Natural killer cell (primary cell): ENCODE results near the gene PCDHGA5. TPM values are rescaled to one million over a fixed set of nuclear protein-coding genes. Genes with fewer than 3 reads are reported as not detected.
"Not testable (repeated sequence)": the region's sequence is repeated elsewhere in the genome, so short reads cannot be mapped to it uniquely, and the experiment has no call there.

Experiments used
- ATAC-seq, 3 donors: fragments of 150-1000 bp in 2 of 3; fragments of 200-7000 bp in 1 of 3; cut with Tn5 transposase; 1 replicate in 1 of 3; 2 replicates in 2 of 3; pipeline ENCODE4 v1.10.0; 2021; ENCODE audit warnings: mild to moderate bottlenecking in 2 of 3, moderate library complexity in 2 of 3
- DNase-seq, 2 donors: peaks; one replicate each; pipeline versions ENCODE4 v3.0.0 to v3.0.0-alpha.2; 2013 to 2021; ENCODE audit warnings: mixed read lengths in 1 of 2
- H3K27ac ChIP-seq: one replicate; pipeline ENCODE4 v1.5.1; 2013; ENCODE audit warnings: mild to moderate bottlenecking, low read length
- H3K27me3 ChIP-seq: one replicate; pipeline ENCODE4 v1.6.1; 2013; ENCODE audit warnings: low read length; ENCODE audit not compliant: control insufficient read depth, insufficient read depth
- H3K36me3 ChIP-seq: one replicate; pipeline ENCODE4 v1.6.1; 2013; ENCODE audit warnings: low read length; ENCODE audit not compliant: control insufficient read depth, insufficient read depth
- H3K4me1 ChIP-seq: one replicate; pipeline ENCODE4 v1.6.1; 2013; ENCODE audit warnings: low read length; ENCODE audit not compliant: control insufficient read depth, insufficient read depth
- H3K4me3 ChIP-seq: one replicate; pipeline ENCODE4 v1.5.1; 2013; ENCODE audit warnings: low read length
- H3K9me3 ChIP-seq: one replicate; pipeline ENCODE4 v1.6.1; 2013; ENCODE audit warnings: low read length; ENCODE audit not compliant: control insufficient read depth, insufficient read depth
- H3K27ac Mint-ChIP-seq, 2 donors: one replicate each; pipeline ENCODE4 v1.8.0; 2022; ENCODE audit warnings: mild to moderate bottlenecking in 2 of 2, mixed read lengths in 2 of 2, moderate library complexity in 1 of 2
- H3K27me3 Mint-ChIP-seq, 2 donors: one replicate each; pipeline ENCODE4 v1.8.0; 2022; ENCODE audit warnings: low read depth in 2 of 2, mixed read lengths in 2 of 2
- H3K36me3 Mint-ChIP-seq: one replicate; pipeline ENCODE4 v1.8.0; 2022; ENCODE audit warnings: mixed read lengths
- H3K4me1 Mint-ChIP-seq, 2 donors: one replicate each; pipeline ENCODE4 v1.8.0; 2022; ENCODE audit warnings: mixed read lengths in 2 of 2
- H3K4me3 Mint-ChIP-seq: one replicate; pipeline ENCODE4 v1.8.0; 2022; ENCODE audit warnings: mild to moderate bottlenecking, moderate library complexity, mixed read lengths
- H3K9me3 Mint-ChIP-seq, 2 donors: one replicate each; pipeline ENCODE4 v1.8.0; 2022; ENCODE audit warnings: mixed read lengths in 2 of 2
- CTCF ChIP-seq: fragments of 200-600 bp; IDR thresholded peaks from one replicate; pipeline ENCODE4 v1.8.0; 2022; ENCODE audit warnings: antibody characterized with exemption
- WGBS: methylation state at CpG from one replicate; pipeline ENCODE4 v1.1.7; 2013; ENCODE audit warnings: missing lambda C conversion rate; ENCODE audit not compliant: insufficient coverage; 5-methylcytosine and 5-hydroxymethylcytosine counted together
- intact Hi-C: fragments of 100-400 bp; cut with micrococcal nuclease; formaldehyde crosslinking; loops from one replicate; pipeline ENCODE4 v1.14.2; 2022
- total RNA-seq, 4 donors: library from RNA; stranded (reverse); fragments of 120-200 nt in 1 of 4; gene quantifications; one replicate each; pipeline versions ENCODE4 v1.2.3 to v1.2.4, GENCODE V29; 2013 to 2022

The PCDHGA5 gene
- total RNA-seq, 3 donors from 2014 or later (not counting 1 experiment from before 2014, with no cell fraction given): 0.12 to 0.30 (median 0.20) TPM

DNA sequence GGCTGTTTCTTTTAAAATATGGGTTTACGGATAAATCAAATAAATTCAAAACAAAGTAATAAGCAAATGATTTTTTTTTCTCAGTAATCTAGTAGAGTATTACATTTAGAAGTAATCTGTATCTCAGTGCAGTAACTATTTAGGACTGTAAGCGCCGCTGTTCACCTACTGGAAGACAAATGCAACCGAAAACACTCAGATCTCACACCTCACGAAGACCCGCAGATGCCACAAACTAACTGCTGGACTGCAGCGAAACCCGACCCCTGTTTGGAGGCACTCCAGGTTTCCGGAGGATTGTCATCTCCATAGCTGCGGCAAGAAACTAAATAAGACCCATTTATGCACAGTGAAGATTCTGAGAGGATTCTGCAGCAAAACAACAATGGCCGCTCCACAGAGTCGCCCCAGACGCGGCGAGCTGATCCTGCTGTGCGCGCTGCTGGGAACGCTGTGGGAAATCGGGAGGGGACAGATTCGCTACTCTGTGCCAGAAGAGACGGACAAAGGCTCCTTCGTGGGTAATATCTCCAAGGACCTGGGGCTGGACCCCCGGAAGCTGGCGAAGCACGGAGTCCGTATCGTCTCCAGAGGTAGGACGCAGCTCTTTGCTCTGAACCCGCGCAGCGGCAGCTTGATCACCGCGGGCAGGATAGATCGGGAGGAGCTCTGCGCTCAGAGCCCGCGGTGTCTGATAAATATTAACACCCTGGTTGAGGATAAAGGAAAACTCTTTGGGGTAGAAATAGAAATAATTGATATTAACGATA, 28.7 kb downstream of the PCDHGA5 start, which contains the start of gene PCDHGA8:
Gene PCDHGA8, plus strand, starts transcription at position 205 of the 770 bp plus-strand sequence. Its CDS starts 181 bp downstream, at position 386.
- Mint-ChIP-seq H3K27me3 (peaks cover 51 to 73% of the 10 kb centered on the region in 2 donors), H3K4me1 (no peaks in the 10 kb centered on the region), H3K36me3 (peaks cover 7% of the 10 kb centered on the region), H3K9me3 (peaks cover 0 to 5% of the 10 kb centered on the region in 2 donors), H3K27ac (no peak within 1 kb of the TSS), H3K4me3 (peak within 1 kb of the TSS; percentile 71)
- no peak within 1 kb of the TSS for H3K27ac ChIP-seq
- no peaks in the 10 kb centered on the region for H3K4me1 ChIP-seq
- DNase-seq (no peak), ATAC-seq (peak in 2 of 3 donors; percentile 47 to 58)
- H3K4me3 ChIP-seq: no peak within 1 kb of the TSS
- no peaks in the 10 kb centered on the region for H3K36me3 ChIP-seq
- peaks cover 63% of the 10 kb centered on the region for H3K27me3 ChIP-seq
- H3K9me3 ChIP-seq: peaks cover 39% of the 10 kb centered on the region
- intact Hi-C loops: no loop called here
- 39% methylated on average over 37 of the region's 38 CpGs for WGBS
- TF ChIP-seq CTCF: no peak

DNA sequence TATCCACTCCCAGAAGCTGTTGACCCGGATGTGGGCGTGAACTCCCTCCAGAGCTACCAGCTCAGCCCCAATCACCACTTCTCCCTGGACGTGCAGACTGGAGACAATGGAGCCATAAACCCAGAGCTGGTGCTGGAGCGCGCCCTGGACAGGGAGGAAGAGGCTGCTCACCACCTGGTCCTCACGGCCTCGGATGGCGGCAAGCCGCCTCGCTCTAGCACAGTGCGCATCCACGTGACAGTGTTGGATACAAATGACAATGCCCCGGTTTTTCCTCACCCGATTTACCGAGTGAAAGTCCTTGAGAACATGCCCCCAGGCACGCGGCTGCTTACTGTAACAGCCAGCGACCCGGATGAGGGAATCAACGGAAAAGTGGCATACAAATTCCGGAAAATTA, 29.3 kb downstream of the PCDHGA5 start:
- no peak overlapping the region for H3K27ac Mint-ChIP-seq
- no peak overlapping the region for H3K27ac ChIP-seq
- no peaks in the 10 kb centered on the region for H3K4me1 Mint-ChIP-seq
- no peak for ATAC-seq
- H3K36me3 Mint-ChIP-seq: peaks cover 7% of the 10 kb centered on the region
- DNase-seq: no peak
- H3K36me3 ChIP-seq: no peaks in the 10 kb centered on the region
- H3K4me1 ChIP-seq: no peaks in the 10 kb centered on the region
- peaks cover 64% of the 10 kb centered on the region for H3K27me3 ChIP-seq
- H3K27me3 Mint-ChIP-seq: peaks cover 49 to 71% of the 10 kb centered on the region in 2 donors
- WGBS: 41% methylated on average over 21 of the region's 21 CpGs
- H3K4me3 ChIP-seq: no peak overlapping the region
- intact Hi-C loops: no loop called here
- no peak overlapping the region for H3K4me3 Mint-ChIP-seq
- TF ChIP-seq CTCF: no peak
- H3K9me3 ChIP-seq: peaks cover 38% of the 10 kb centered on the region
- H3K9me3 Mint-ChIP-seq: peaks cover 0 to 5% of the 10 kb centered on the region in 2 donors

DNA sequence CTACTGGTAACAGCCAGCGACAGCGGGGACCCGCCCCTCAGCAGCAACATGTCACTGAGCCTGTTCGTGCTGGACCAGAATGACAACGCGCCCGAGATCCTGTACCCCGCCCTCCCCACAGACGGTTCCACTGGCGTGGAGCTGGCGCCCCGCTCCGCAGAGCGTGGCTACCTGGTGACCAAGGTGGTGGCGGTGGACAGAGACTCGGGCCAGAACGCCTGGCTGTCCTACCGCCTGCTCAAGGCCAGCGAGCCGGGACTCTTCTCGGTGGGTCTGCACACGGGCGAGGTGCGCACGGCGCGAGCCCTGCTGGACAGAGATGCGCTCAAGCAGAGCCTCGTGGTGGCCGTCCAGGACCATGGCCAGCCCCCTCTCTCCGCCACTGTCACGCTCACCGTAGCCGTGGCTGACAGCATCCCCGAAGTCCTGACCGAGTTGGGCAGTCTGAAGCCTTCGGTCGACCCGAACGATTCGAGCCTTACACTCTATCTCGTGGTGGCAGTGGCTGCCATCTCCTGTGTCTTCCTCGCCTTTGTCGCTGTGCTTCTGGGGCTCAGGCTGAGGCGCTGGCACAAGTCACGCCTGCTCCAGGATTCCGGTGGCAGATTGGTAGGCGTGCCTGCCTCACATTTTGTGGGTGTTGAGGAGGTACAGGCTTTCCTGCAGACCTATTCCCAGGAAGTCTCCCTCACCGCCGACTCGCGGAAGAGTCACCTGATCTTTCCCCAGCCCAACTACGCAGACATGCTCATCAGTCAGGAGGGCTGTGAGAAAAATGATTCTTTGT, 30.6 kb downstream of the PCDHGA5 start:
- H3K27me3 Mint-ChIP-seq: peaks cover 49 to 62% of the 10 kb centered on the region in 2 donors
- H3K4me1 ChIP-seq, H3K4me3 Mint-ChIP-seq, H3K27ac ChIP-seq, H3K4me1 Mint-ChIP-seq, H3K4me3 ChIP-seq, H3K36me3 ChIP-seq, H3K9me3 Mint-ChIP-seq, H3K36me3 Mint-ChIP-seq, intact Hi-C loops, ATAC-seq, H3K27ac Mint-ChIP-seq: not testable (repeated sequence)
- Histone ChIP-seq H3K27me3 (peaks cover 69% of the 10 kb centered on the region), H3K9me3 (peaks cover 37% of the 10 kb centered on the region)
- 42% methylated on average over 40 of the region's 53 CpGs for WGBS
- peak in 1 of 2 donors; percentile 13 for DNase-seq
